RWPE1 (cell line): Measurements from ENCODE around the gene SH2B3.
"Not testable (repeated sequence)": the region's sequence is repeated elsewhere in the genome, so short reads cannot be mapped to it uniquely, and the experiment has no call there.

ENCODE experiments used
- CTCF ChIA-PET: fragments of 350-600 bp; sonication (Branson Sonifier 250); formaldehyde crosslinking; extraction: SDS; loops from one replicate; lab custom pipeline; 2021; lab: Yijun Ruan, JAX
- POLR2A ChIA-PET: fragments of 400-600 bp; formaldehyde crosslinking; extraction: SDS; loops from one replicate; lab custom pipeline; 2020; ENCODE audit warnings: antibody characterized with exemption; ENCODE audit not compliant: low non-redundant PET; lab: Yijun Ruan, JAX
- DNase-seq: peaks from one replicate; pipeline ENCODE4 v3.0.0; 2012; ENCODE audit warnings: low spot score
- H3K27ac ChIP-seq: fragments of 450-650 bp; 2 replicates; pipeline ENCODE4 v1.5.1; 2017
- TF ChIP-seq, protein P1 (sequence below): fragments of 450-650 bp; conservative IDR thresholded peaks from 2 replicates; pipeline ENCODE4 v1.5.1; 2017; ENCODE audit warnings: low read depth, mild to moderate bottlenecking

SH2B3 gene

DNA sequence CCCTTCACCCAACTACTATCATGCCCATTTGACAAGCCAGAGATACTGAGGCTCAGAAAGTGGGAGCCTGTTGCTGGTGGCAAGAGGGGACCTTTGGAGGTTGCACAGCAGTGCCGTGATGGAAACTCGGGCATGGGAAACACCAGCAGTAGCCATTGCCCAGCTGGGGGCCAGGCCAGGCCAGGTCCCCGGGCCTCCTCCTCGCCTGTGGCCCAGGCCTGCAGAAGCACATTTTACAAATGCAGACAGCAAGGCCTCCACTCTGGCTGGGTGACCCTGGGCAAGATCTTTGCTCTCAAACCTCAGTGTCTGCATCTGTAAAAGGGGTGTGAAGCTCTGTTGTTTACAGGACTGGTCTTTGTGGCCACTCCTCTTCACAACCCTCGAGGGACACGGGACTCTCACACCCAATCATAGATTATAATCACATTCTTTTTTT, 4.5 kb upstream of the SH2B3 start:
- POLR2A ChIA-PET: no interaction called here
- no peak for DNase-seq
- no peak overlapping the region for H3K27ac ChIP-seq
- TF ChIP-seq, protein P1, sequence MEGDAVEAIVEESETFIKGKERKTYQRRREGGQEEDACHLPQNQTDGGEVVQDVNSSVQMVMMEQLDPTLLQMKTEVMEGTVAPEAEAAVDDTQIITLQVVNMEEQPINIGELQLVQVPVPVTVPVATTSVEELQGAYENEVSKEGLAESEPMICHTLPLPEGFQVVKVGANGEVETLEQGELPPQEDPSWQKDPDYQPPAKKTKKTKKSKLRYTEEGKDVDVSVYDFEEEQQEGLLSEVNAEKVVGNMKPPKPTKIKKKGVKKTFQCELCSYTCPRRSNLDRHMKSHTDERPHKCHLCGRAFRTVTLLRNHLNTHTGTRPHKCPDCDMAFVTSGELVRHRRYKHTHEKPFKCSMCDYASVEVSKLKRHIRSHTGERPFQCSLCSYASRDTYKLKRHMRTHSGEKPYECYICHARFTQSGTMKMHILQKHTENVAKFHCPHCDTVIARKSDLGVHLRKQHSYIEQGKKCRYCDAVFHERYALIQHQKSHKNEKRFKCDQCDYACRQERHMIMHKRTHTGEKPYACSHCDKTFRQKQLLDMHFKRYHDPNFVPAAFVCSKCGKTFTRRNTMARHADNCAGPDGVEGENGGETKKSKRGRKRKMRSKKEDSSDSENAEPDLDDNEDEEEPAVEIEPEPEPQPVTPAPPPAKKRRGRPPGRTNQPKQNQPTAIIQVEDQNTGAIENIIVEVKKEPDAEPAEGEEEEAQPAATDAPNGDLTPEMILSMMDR: no peak
- CTCF ChIA-PET: interaction anchor here (0.5 kb wide), 1 partner anchor 516 kb away, joined by 3 read pairs; no protein-coding TSS in a partner anchor

DNA sequence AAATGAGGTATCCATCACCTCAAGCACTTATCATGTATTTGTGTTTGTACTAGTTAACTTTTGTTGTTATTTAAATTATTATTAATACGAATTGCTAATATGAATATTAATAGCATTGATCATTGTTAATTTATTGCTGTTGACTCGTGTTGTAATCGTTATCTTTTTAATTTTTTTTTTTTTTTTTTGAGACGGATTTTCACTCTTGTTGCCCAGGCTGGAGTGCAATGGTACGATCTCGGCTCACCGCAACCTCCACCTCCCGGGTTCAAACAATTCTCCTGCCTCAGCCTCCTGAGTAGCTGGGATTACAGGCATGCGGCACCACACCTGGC, 3.3 kb upstream of the SH2B3 start:
- POLR2A ChIA-PET, H3K27ac ChIP-seq, DNase-seq: not testable (repeated sequence)
- CTCF ChIA-PET: interaction anchor here (0.7 kb wide), 1 partner anchor 49 kb away, joined by 5 read pairs; no protein-coding TSS in a partner anchor

DNA sequence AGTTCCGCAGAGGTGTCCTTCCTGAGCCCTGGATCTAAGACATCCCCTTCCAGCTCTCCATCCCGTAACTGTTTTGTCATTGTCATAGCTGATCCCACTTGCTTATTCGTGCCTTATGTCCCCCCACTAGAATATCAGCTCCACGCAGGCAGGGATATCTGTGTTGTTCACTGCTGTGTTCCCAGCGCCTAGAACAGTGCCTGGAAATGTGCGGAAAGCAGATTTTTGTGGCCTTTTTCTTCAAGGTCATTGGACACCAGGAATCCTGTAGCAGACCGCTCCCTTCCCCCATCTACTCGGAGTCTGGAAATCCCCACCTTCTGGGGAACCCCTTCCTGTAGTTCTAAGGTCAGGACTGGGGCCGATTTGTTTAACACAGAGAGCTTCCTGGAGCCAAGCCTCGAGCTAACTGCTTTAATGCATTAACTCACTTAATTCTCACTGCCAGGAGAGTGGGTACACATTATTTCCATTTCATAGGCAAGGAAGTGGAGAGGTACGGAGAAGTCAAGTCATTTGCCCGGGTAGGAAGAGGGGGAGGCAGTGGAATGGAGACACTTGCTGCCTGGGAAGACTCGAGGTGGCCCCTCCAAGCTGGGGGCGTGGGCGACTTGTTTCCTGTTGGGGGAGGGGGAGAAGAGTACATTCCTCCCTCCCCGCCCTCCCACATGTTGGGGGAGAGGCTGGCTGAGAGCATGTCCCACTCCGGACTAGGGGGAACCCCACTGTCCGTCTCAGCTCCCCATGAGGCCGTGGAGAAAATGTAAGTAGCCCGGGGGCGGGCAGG, 1.2 kb upstream of the SH2B3 start:
- DNase-seq: no peak
- CTCF ChIA-PET: interaction anchor here (0.6 to 2.5 kb wide), 5 partner anchors 8 to 960 kb away, joined by 3 to 12 read pairs (median 3); no protein-coding TSS in a partner anchor
- H3K27ac ChIP-seq: peak overlapping the region; percentile 75
- TF ChIP-seq, protein P1: no peak
- POLR2A ChIA-PET: no interaction called here

DNA sequence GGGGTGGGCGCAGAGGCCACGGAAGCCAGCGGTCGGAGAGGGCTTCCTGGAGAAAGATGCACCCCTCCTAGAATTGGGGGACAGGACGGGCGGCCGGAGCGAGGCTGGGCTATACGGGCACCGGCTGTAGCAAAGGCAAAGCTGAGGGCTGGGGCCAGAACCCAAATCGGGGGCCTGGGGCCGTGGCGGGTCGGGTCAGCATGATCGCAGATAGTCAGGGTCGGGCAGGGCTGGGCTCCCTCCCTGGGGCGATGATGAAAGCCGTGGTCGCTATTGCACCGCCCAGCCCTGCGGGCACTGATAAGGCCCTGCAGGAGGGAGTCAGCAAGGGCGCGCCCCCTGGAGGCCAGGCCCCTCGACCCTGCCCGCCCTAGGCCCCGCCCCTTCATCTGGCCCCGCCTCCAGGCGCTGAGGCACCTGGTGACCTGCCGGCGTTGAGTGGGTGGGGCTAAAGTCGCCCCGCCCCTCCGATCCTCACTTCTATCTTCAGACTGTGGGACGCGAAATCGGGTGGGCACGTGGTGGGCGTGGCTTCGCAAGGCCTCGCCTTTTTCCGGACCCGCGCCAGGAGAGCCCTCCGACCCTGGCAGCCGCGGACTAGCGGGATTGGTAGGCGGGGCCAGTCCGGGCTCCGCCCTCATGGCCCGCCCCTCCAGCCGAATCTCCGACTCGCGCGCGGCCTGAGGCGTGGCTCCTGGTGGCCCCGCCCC, 419 bp upstream of the SH2B3 start:
- peak; percentile 93 for DNase-seq
- POLR2A ChIA-PET: no interaction called here
- TF ChIP-seq, protein P1: peak; percentile 40
- peak overlapping the region; percentile 75 for H3K27ac ChIP-seq
- CTCF ChIA-PET: interaction anchor here (0.6 to 2.5 kb wide), 5 partner anchors 8 to 959 kb away, joined by 3 to 12 read pairs (median 3); no protein-coding TSS in a partner anchor

DNA sequence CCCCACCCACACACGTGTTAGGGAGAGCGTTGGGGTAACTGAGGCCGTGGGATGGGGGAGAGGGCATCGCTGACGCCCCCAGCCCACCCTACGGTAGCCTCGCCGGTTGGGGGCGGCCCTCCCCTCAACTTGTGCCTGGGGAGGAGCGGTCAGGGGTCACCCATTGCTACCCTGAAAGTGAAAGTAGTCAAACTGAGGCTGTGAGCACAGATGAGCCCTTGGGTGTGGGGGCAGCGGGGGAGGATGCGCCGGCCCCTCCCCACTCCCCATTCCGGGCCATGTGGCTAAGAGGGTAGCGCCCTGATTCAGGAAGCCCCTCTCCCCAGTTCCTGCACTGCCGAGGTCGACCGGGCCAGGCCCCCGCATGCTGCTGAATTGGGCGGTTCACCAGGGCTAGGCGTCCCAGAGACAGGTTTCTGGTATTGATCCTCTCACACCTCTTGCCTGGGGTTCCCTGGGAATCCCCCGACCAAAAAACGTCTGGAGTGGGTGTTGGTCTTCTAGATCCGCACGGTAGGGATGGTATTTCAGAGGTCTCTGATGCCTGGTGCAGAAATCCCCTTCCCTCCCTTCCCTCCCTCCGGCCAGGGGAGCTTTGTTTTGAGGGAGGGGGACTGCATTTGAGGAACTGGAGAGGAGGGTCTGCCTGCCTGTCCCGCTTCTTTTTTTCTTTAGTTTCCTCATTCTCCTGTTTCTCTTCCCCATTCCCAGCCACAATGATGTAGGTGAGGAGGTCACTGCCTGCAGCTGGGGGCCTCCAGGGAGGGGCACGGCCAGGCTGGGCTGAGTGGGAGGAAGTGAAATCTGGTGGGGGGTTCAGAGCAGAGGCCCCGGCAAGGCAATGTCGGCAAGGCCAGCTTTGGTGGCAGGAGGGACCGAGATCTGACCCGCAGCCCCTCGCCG, 1.0 kb downstream of the SH2B3 start:
- peak overlapping the region; percentile 75 for H3K27ac ChIP-seq
- ChIA-PET POLR2A (interaction anchor here (0.6 kb wide), 1 partner anchor 106 kb away, joined by 7 read pairs; no protein-coding TSS in a partner anchor), CTCF (interaction anchor here (0.5 to 1.5 kb wide), 3 partner anchors 10 to 1015 kb away, joined by 3 to 13 read pairs (median 4); no protein-coding TSS in a partner anchor)
- TF ChIP-seq, protein P1: no peak
- no peak for DNase-seq

DNA sequence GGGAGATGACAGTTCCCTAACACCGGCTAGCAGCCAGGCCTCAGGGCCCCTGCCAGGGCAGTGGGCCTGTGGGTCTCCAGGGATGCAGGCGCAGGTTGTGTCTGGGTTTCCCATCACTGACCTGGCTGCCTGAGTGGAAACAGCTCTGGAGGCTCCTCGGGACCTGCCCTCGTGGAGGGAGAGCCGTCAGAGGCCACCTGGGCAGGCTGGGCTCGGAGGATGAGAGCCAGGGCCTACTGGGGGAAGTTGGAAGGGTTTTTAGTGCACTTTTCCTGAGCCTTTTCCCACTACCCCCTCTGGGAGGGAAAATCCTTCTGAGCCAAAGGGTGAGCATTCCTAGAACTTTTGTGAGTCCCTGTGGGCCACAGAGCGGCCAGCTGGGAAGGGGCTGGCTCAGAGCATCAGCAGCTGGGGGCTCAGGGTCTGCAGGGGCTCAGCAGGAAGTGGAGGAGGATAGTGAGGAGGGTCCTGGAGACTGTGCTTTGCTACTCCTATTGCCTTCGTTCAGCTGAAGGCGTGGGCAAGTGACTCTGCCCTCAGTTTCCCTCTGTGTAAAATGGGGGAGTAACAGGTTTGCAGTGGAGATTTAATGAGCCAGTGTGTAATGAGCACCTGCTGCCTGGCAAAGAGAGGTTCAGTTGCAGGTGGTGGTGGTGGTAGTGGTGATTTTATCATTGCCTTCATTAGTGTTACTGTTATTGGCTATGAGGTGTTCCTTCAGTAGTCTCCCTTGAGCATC, 1.8 kb downstream of the SH2B3 start:
- H3K27ac ChIP-seq: peak overlapping the region; percentile 75
- TF ChIP-seq, protein P1: no peak
- CTCF ChIA-PET: interaction anchor here (0.5 to 1.5 kb wide), 6 partner anchors 11 to 1015 kb away, joined by 3 to 13 read pairs (median 3); no protein-coding TSS in a partner anchor
- POLR2A ChIA-PET: interaction anchor here (0.6 to 1.1 kb wide), 2 partner anchors 30 to 107 kb away, joined by 7 to 8 read pairs; no protein-coding TSS in a partner anchor
- DNase-seq: no peak
